SK-N-MC (cell line): ENCODE measurements around the gene SERHL2.
A peak's percentile ranks its signal among the peaks of the same experiment; 100 is the strongest.

ENCODE experiments used
- EZH2 ChIP-seq: fragments of 200-600 bp; sonication (generic); IDR thresholded peaks from one replicate; pipeline ENCODE4 v1.6.1; 2017; ENCODE audit warnings: antibody characterized with exemption
- FOXP2 ChIP-seq: optimal IDR thresholded peaks from 2 replicates; pipeline ENCODE3; 2011; ENCODE audit warnings: mild to moderate bottlenecking, moderate library complexity; ENCODE audit not compliant: insufficient read depth; ENCODE audit errors: extremely low read length, control extremely low read depth
- POLR2AphosphoS5 ChIP-seq: IDR thresholded peaks from 2 replicates; pipeline ENCODE4 v1.6.1; 2012; ENCODE audit warnings: mild to moderate bottlenecking, low read depth, low read length, borderline replicate concordance

GRCh38 chr22:42614312-42615091 lies 60.7 kb downstream of the SERHL2 start, which contains the start of gene POLDIP3:
- TF ChIP-seq EZH2: no peak
- no peak for TF ChIP-seq POLR2AphosphoS5
- TF ChIP-seq FOXP2: peak; percentile 77
